Heart left ventricle (tissue), 16 donors: ENCODE results near the gene UBE2A. TPM values are rescaled to one million over a fixed set of nuclear protein-coding genes. Genes with fewer than 3 reads are reported as not detected.

Experiments
- ATAC-seq, 4 donors: fragments of 200-7000 bp; cut with Tn5 transposase; one replicate each; pipeline ENCODE4 v1.9.1; 2020 to 2022; ENCODE audit warnings: moderate library complexity in 4 of 4, mild to moderate bottlenecking in 3 of 4, moderate number of reproducible peaks in 1 of 4
- DNase-seq, 5 donors: peaks; one replicate each; pipeline ENCODE4 v3.0.0-alpha.2; 2020
- H3K27ac ChIP-seq, 12 donors: fragments of 200-600 bp; sonication (generic) in 4 of 12; one replicate each; pipeline versions ENCODE4 v1.5.0 to v1.8.0; 2016 to 2022; ENCODE audit warnings: mild to moderate bottlenecking in 2 of 12
- H3K27me3 ChIP-seq, 9 donors: fragments of 200-600 bp; sonication (generic) in 2 of 9; one replicate each; pipeline versions ENCODE4 v1.5.1 to v1.8.0; 2016 to 2022; ENCODE audit warnings: mild to moderate bottlenecking in 3 of 9
- H3K36me3 ChIP-seq, 9 donors: fragments of 200-600 bp; sonication (generic) in 2 of 9; one replicate each; pipeline versions ENCODE4 v1.5.0 to v1.8.0; 2018 to 2022; ENCODE audit warnings: mild to moderate bottlenecking in 2 of 9
- H3K4me1 ChIP-seq, 12 donors: fragments of 200-600 bp; sonication (generic) in 4 of 12; one replicate each; pipeline versions ENCODE4 v1.5.0 to v1.8.0; 2016 to 2022; ENCODE audit warnings: mild to moderate bottlenecking in 3 of 12
- H3K4me3 ChIP-seq, 12 donors: fragments of 200-600 bp; sonication (generic) in 4 of 12; one replicate each; pipeline versions ENCODE4 v1.5.0 to v1.8.0; 2017 to 2022; ENCODE audit warnings: mild to moderate bottlenecking in 9 of 12, moderate library complexity in 4 of 12
- H3K9me3 ChIP-seq, 12 donors: fragments of 200-600 bp; sonication (generic) in 4 of 12; one replicate each; pipeline versions ENCODE4 v1.5.0 to v1.8.0; 2016 to 2022; ENCODE audit warnings: mild to moderate bottlenecking in 1 of 12
- CTCF ChIP-seq, 12 donors: fragments of 200-600 bp; sonication (generic) in 4 of 12; IDR thresholded peaks; one replicate each; pipeline versions ENCODE4 v1.5.0 to v1.8.0; 2018 to 2022; ENCODE audit warnings: antibody characterized with exemption in 12 of 12, mild to moderate bottlenecking in 5 of 12
- POLR2A ChIP-seq, 2 donors: fragments of 450-650 bp; IDR thresholded peaks; one replicate each; pipeline ENCODE4 v1.6.1; 2017; ENCODE audit warnings: antibody characterized with exemption in 2 of 2, mild to moderate bottlenecking in 2 of 2, moderate library complexity in 2 of 2
- WGBS, 4 donors: extraction: QIAGEN DNeasy Blood & Tissue Kit in 2 of 4; methylation state at CpG; one replicate each; pipeline versions ENCODE4 v1.1.5 to v1.1.7; 2013 to 2018; 5-methylcytosine and 5-hydroxymethylcytosine counted together
- intact Hi-C, 10 donors: fragments of 100-400 bp; cut with DNase I; formaldehyde crosslinking; loops; one replicate each; pipeline versions ENCODE4 v1.11.1 to v1.14.2; 2022
- polyA plus RNA-seq, 2 donors: library from polyadenylated mRNA; stranded (reverse); fragments of 200-250 nt; gene quantifications; one replicate each; pipeline ENCODE4 v1.2.3, GENCODE V29; 2013
- total RNA-seq, 9 donors: library from RNA; depleted of rRNA in 2 of 9; stranded (reverse); fragments of >200 nt in 2 of 9; fragmentation: NEBNext Ultra II Directional in 3 of 9; extraction: Animal tissue kit (Norgen Biotek cat#: 25700) in 3 of 9; gene quantifications; one replicate each; pipeline versions ENCODE4 v1.1.0 to v1.2.4, GENCODE V29; 2016 to 2023
- donor health status: ischemic (EF 13 %, LVEDD 7.1; RV severe dilation, severe dysfunction).
- donor health status: healthy with polysubstance abuse.
- donor health status: DM: no; HTN: yes; CAD: no.
- donor health status: DM: no; HTN: no; CAD: no.
- donor health status: ischemic (EF 25% LVEDD 6.9; RV normal size, moderate dysfunction).
- donor health status: ischemic (EF 25% LVEDD 5.7; RV mildly dilated, moderate dysfunction).
- donor health status: healthy.
- donor health status: DM: yes; HTN: yes; CAD: no.
- donor health status: ischemic (EF 35%, LVEDD 5.7; RV mildly dilated, moderate dysfunction).
- donor health status: nonischemic (EF 11% LVEDD 7.7; RV severe dilation, severe dysfunction).
- donor health status: DM: yes; HTN: yes; CAD: no.
- donor health status: PGD.
- donor health status: ischemic (EF 29% LVEDD 5.4; RV normal size, mild dysfunction).
- donor health status: nonischemic (EF 23%, LVEDD 6.1; RV moderate dilation, normal function).

Gene UBE2A
- total and polyA plus RNA-seq, 11 donors: 37.3 to 86.2 (median 65.5) TPM

DNA sequence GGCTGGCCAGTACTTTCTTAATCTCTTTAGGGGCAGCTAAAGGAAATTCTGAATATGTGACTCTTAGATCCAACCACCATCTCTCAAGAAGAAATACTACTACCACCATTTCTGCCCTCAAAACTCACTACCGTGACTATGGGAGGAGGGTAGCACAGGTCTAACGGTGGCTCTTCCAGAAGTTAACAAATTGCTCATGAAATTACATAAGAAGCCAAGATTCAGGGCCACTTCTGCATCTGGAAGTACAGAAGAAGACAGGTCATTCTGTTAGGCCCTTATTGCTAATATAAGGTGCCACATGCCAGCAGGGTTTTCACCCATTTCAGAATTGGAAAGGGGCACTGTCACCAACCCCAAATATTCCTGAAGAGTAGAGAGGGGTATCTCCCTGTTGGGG lies 51.5 kb downstream of the UBE2A start:
- Histone ChIP-seq H3K9me3 (no peaks in the 10 kb centered on the region), H3K27ac (no peak overlapping the region), H3K36me3 (peaks cover 0 to 28% (median 2%) of the 10 kb centered on the region in 9 donors), H3K4me3 (no peak overlapping the region), H3K27me3 (no peaks in the 10 kb centered on the region), H3K4me1 (peaks cover 0 to 15% (median 0%) of the 10 kb centered on the region in 12 donors)
- intact Hi-C loops: loop anchor here in 1 of 10 donors (10.0 kb wide), 1 partner anchor 69 kb away; the partner anchor contains the start of gene SEPTIN6
- DNase-seq (no peak), ATAC-seq (no peak)
- TF ChIP-seq POLR2A (IDR thresholded peaks at IDR 0.05) (no peak), CTCF (IDR thresholded peaks at IDR 0.05) (no peak)
- 65 to 94% (median 87%) methylated on average over 2 of the region's 2 CpGs for WGBS, 4 donors

Other genes starting within 250 kb of the UBE2A start
- 1 to 10 TPM; 2.0 to 7.8 (median 3.2) TPM for gene SLC25A43, start 175.2 kb upstream of the UBE2A start, total RNA-seq
- 1 to 10 TPM; 1.7 to 3.1 TPM for gene SLC25A43, start 175.2 kb upstream of the UBE2A start, polyA plus RNA-seq
- 100 to 1,000 TPM; 127 to 288 (median 176) TPM for gene SLC25A5, start 106.1 kb upstream of the UBE2A start, total RNA-seq
- gene SLC25A5, start 106.1 kb upstream of the UBE2A start, polyA plus RNA-seq: 100 to 1,000 TPM in 1 of 2 donors, 10 to 100 TPM in 1; 48.7 to 590 TPM
- gene STEEP1, start 9.2 kb upstream of the UBE2A start, total RNA-seq: 10 to 100 TPM in 8 of 9 donors, 1 to 10 TPM in 1; 9.7 to 21.7 (median 16.7) TPM
- gene STEEP1, start 9.2 kb upstream of the UBE2A start, polyA plus RNA-seq: 10 to 100 TPM in 1 of 2 donors, 1 to 10 TPM in 1; 5.4 to 20.0 TPM
- 1 to 10 TPM; 3.9 to 6.0 (median 4.8) TPM for gene NKRF, start 31.9 kb downstream of the UBE2A start, total RNA-seq
- gene NKRF, start 31.9 kb downstream of the UBE2A start, polyA plus RNA-seq: 1 to 10 TPM; 3.1 to 4.3 TPM
- 10 to 100 TPM in 5 of 9 donors, 1 to 10 TPM in 4; 7.6 to 36.4 (median 10.0) TPM for gene SEPTIN6, start 118.6 kb downstream of the UBE2A start, total RNA-seq
- 1 to 10 TPM; 3.3 to 7.2 TPM for gene SEPTIN6, start 118.6 kb downstream of the UBE2A start, polyA plus RNA-seq
- gene SOWAHD, start 184.0 kb downstream of the UBE2A start, total RNA-seq: 1 to 10 TPM in 1 of 9 donors, under 1 TPM in 3, not detected in 5; 0.15 to 2.1 (median 0.45) TPM
- under 1 TPM; 0.17 to 0.19 TPM for gene SOWAHD, start 184.0 kb downstream of the UBE2A start, polyA plus RNA-seq
- gene RPL39, start 217.1 kb downstream of the UBE2A start, total RNA-seq: 1,000 to 10,000 TPM in 8 of 9 donors, 100 to 1,000 TPM in 1; 933 to 1,886 (median 1,201) TPM
- gene RPL39, start 217.1 kb downstream of the UBE2A start, polyA plus RNA-seq: 1,000 to 10,000 TPM; 3,082 to 4,859 TPM